ENCODE measurements around the gene PDGFRA. TPM values are rescaled to one million over a fixed set of nuclear protein-coding genes. Genes with fewer than 3 reads are reported as not detected.

The PDGFRA gene
- total RNA-seq, 2 experiments from 2014 or later = not detected

DNA sequence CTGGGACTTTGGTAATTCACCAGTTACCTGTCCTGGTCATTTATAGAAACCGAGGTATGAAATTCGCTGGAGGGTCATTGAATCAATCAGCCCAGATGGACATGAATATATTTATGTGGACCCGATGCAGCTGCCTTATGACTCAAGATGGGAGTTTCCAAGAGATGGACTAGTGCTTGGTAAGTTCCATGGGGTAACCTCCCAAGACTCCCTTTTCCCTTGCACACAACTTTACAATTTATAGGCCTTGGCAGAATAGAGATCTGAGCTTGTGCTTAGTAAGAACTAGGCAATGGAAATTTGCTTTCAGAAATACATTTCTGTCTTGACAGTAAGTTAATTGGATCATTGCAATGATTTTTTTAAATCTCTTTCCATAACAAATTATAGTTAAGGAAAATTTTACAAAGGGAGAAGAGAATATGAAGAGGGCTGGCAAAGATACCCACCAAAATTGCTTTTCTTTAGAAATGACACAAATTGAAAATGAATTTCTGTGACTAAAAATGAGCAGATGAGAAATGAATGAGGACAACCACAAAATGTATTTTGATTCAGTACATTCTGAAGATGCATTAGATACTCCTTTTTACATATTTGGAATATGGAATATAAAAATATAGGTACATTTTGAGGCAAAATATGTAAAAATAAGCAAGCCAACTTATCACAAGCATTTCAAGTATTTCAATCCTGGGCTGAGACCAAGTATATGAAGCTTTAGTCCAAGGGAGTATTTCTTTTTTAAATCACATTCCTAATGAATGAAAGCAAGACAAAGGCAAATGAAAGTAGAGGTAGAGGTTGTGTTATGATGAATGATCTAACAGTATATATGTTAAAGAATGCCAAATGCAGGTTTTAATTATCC is 45.9 kb downstream of the PDGFRA start:
- Mint-ChIP-seq H3K27ac (no peak overlapping the region), H3K27me3 (peaks cover 72% of the 10 kb centered on the region)

DNA sequence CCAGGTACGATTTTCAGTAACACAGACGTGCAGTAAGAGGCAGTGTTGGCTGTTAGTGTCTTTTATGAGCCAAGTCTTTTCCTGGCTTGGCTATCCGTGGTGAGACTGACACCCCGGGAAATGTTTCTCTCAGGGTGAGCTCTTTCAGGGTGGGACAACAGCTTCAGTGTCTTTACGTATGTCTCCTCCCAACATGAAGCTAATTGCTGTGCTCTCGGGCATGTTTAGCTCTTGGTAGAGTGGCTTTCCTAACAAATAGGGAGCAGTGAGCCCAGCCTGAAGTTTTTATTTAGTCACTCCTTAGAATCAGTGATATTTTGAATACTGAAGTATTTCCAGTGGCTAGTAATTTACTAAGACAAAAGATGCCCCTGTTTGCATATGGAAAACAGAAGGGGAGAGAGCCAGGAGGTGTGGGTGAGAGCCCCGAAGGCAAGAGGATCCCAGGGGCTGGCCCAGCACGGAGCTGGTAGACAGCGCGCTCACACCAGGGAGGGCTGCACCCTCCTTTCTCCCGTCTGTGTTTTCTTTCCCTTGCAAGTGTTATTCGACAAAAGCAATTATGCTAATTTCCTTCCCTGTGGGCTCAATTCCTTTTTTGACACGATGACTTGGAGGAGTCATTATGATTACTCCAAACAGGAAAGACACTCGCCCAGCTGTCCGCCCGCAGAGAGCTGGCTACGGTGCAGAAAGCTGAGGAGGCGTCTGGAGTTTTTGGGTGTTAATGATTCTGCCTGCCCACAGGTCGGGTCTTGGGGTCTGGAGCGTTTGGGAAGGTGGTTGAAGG is 47.7 kb downstream of the PDGFRA start:
- Mint-ChIP-seq H3K4me1 (ENCODE audit: low read depth) (no peaks in the 10 kb centered on the region), H3K4me3 (no peak overlapping the region), H3K36me3 (ENCODE audit: low read depth) (no peaks in the 10 kb centered on the region), H3K27me3 (peaks cover 63% of the 10 kb centered on the region), H3K9me3 (peaks cover under 1% of the 10 kb centered on the region), H3K27ac (no peak overlapping the region)
- DNase-seq (no peak), ATAC-seq (ENCODE audit: poor library complexity) (no peak)
- H3K4me3 ChIP-seq (ENCODE audit: low read length) = no peak overlapping the region
- H3K27me3 ChIP-seq (ENCODE audit: control insufficient read depth in 1 of 2, insufficient read depth in 2 of 2, low read length in 2 of 2) = no peaks in the 10 kb centered on the region
- ChIA-PET POLR2A (no interaction called here), CTCF (no interaction called here)
- intact Hi-C loops (cut with DNase I, micrococcal nuclease) = no loop called here
- no peaks in the 10 kb centered on the region for H3K36me3 ChIP-seq (ENCODE audit: insufficient read depth, low read length)
- H3K27ac ChIP-seq (ENCODE audit: low read depth in 1 of 2, low read length in 2 of 2) = no peak overlapping the region
- TF ChIP-seq, protein P1, sequence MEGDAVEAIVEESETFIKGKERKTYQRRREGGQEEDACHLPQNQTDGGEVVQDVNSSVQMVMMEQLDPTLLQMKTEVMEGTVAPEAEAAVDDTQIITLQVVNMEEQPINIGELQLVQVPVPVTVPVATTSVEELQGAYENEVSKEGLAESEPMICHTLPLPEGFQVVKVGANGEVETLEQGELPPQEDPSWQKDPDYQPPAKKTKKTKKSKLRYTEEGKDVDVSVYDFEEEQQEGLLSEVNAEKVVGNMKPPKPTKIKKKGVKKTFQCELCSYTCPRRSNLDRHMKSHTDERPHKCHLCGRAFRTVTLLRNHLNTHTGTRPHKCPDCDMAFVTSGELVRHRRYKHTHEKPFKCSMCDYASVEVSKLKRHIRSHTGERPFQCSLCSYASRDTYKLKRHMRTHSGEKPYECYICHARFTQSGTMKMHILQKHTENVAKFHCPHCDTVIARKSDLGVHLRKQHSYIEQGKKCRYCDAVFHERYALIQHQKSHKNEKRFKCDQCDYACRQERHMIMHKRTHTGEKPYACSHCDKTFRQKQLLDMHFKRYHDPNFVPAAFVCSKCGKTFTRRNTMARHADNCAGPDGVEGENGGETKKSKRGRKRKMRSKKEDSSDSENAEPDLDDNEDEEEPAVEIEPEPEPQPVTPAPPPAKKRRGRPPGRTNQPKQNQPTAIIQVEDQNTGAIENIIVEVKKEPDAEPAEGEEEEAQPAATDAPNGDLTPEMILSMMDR (IDR thresholded peaks at IDR 0.05) = no peak
- no peaks in the 10 kb centered on the region for H3K4me1 ChIP-seq (ENCODE audit: insufficient read depth, low read length)
- H3K9me3 ChIP-seq (ENCODE audit: control insufficient read depth in 1 of 2, insufficient read depth in 1 of 2, low read length in 2 of 2) = no peaks in the 10 kb centered on the region

More for the DNA sequence above, 45.9 kb downstream of the PDGFRA start:
- Mint-ChIP-seq H3K9me3 (no peaks in the 10 kb centered on the region), H3K4me1 (ENCODE audit: low read depth) (no peaks in the 10 kb centered on the region), H3K4me3 (no peak overlapping the region), H3K36me3 (ENCODE audit: low read depth) (no peaks in the 10 kb centered on the region)
- no peak overlapping the region for H3K27ac ChIP-seq (ENCODE audit: low read depth in 1 of 2, low read length in 2 of 2)
- no peak for ATAC-seq (ENCODE audit: poor library complexity)
- no peaks in the 10 kb centered on the region for H3K9me3 ChIP-seq (ENCODE audit: control insufficient read depth in 1 of 2, insufficient read depth in 1 of 2, low read length in 2 of 2)
- ChIA-PET CTCF (no interaction called here), POLR2A (no interaction called here)
- intact Hi-C loops (cut with DNase I, micrococcal nuclease) = no loop called here
- no peaks in the 10 kb centered on the region for H3K27me3 ChIP-seq (ENCODE audit: control insufficient read depth in 1 of 2, insufficient read depth in 2 of 2, low read length in 2 of 2)
- H3K4me1 ChIP-seq (ENCODE audit: insufficient read depth, low read length) = no peaks in the 10 kb centered on the region
- no peak for DNase-seq
- H3K4me3 ChIP-seq (ENCODE audit: low read length) = no peak overlapping the region
- TF ChIP-seq, protein P1 (IDR thresholded peaks at IDR 0.05) = no peak
- H3K36me3 ChIP-seq (ENCODE audit: insufficient read depth, low read length) = no peaks in the 10 kb centered on the region

DNA sequence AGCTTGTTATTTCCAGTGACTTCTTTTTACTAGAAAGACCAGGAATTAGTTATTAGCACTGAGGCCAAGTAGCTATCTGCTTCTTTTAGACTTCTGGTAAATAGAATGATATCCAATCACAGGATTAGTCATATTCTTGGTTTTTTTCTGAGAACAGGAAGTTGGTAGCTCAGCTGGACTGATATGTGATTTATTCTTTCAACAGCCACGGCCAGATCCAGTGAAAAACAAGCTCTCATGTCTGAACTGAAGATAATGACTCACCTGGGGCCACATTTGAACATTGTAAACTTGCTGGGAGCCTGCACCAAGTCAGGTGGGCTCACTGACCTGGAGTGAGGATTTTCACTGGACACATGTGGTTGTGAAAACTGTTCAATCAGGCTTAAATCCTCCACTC is 48.6 kb downstream of the PDGFRA start:
- POLR2A ChIA-PET = no interaction called here
- intact Hi-C loops (cut with DNase I, micrococcal nuclease) = no loop called here

More for the DNA sequence above, 48.6 kb downstream of the PDGFRA start:
- CTCF ChIA-PET = no interaction called here
- TF ChIP-seq, protein P1 (IDR thresholded peaks at IDR 0.05) = no peak
- no peak overlapping the region for H3K4me3 ChIP-seq (ENCODE audit: low read length)
- no peak for DNase-seq
- H3K36me3 Mint-ChIP-seq (ENCODE audit: low read depth) = no peaks in the 10 kb centered on the region
- H3K27ac Mint-ChIP-seq = no peak overlapping the region
- peaks cover 55% of the 10 kb centered on the region for H3K27me3 Mint-ChIP-seq
- no peaks in the 10 kb centered on the region for H3K4me1 Mint-ChIP-seq (ENCODE audit: low read depth)
- H3K4me1 ChIP-seq (ENCODE audit: insufficient read depth, low read length) = no peaks in the 10 kb centered on the region
- H3K36me3 ChIP-seq (ENCODE audit: insufficient read depth, low read length) = no peaks in the 10 kb centered on the region
- H3K4me3 Mint-ChIP-seq = no peak overlapping the region
- H3K27ac ChIP-seq (ENCODE audit: low read depth in 1 of 2, low read length in 2 of 2) = no peak overlapping the region
- peaks cover under 1 to 2% of the 10 kb centered on the region in 2 experiments for H3K9me3 ChIP-seq (ENCODE audit: control insufficient read depth in 1 of 2, insufficient read depth in 1 of 2, low read length in 2 of 2)
- H3K9me3 Mint-ChIP-seq = peaks cover 7% of the 10 kb centered on the region
- no peaks in the 10 kb centered on the region for H3K27me3 ChIP-seq (ENCODE audit: control insufficient read depth in 1 of 2, insufficient read depth in 2 of 2, low read length in 2 of 2)
- ATAC-seq (ENCODE audit: poor library complexity) = no peak

Measured in CD4-positive, alpha-beta T cell (primary cell).